ENCODE data around the gene GSTM3.
"Not testable (repeated sequence)": the region's sequence is repeated elsewhere in the genome, so short reads cannot be mapped to it uniquely, and the experiment has no call there.

The GSTM3 gene

GRCh38 chr1:109775398-109775797 is 34.6 kb upstream of the GSTM3 start:
- DNase-seq = no peak
- ATAC-seq = no peak

- no peak for DNase-seq
Measured at GRCh38 chr1:109773900-109774485, 33.2 kb upstream of the GSTM3 start.

GRCh38 chr1:109773203-109773899 is 32.5 kb upstream of the GSTM3 start:
- DNase-seq (peak; percentile 67), ATAC-seq (peak; percentile 88)

More at GRCh38 chr1:109773900-109774485, 33.2 kb upstream of the GSTM3 start:
- no peak for ATAC-seq

GRCh38 chr1:109772658-109773202 is 31.9 kb upstream of the GSTM3 start:
- ATAC-seq (no peak), DNase-seq (no peak)

GRCh38 chr1:109771712-109772657 is 31.1 kb upstream of the GSTM3 start:
- ATAC-seq (no peak), DNase-seq (no peak)

- no peak for DNase-seq
- no peak for ATAC-seq
Measured at GRCh38 chr1:109770331-109771095, 29.7 kb upstream of the GSTM3 start.

GRCh38 chr1:109769330-109770078 is 28.7 kb upstream of the GSTM3 start:
- DNase-seq = no peak
- ATAC-seq = no peak

GRCh38 chr1:109768820-109769219 is 28.0 kb upstream of the GSTM3 start:
- DNase-seq = no peak
- no peak for ATAC-seq

- no peak for DNase-seq
- ATAC-seq = no peak
Measured at GRCh38 chr1:109768335-109768650, 27.5 kb upstream of the GSTM3 start.

GRCh38 chr1:109767637-109768334 is 26.9 kb upstream of the GSTM3 start:
- DNase-seq = no peak
- ATAC-seq = no peak

GRCh38 chr1:109766991-109767636 is 26.3 kb upstream of the GSTM3 start:
- ATAC-seq, DNase-seq: not testable (repeated sequence)

GRCh38 chr1:109765896-109766615 is 25.2 kb upstream of the GSTM3 start:
- DNase-seq (no peak), ATAC-seq (no peak)

GRCh38 chr1:109765483-109765815 is 24.6 kb upstream of the GSTM3 start:
- DNase-seq = no peak
- no peak for ATAC-seq

- no peak for ATAC-seq
- no peak for DNase-seq
Measured at GRCh38 chr1:109764561-109765482, 24.0 kb upstream of the GSTM3 start.

- ATAC-seq (no peak), DNase-seq (no peak)
Measured at GRCh38 chr1:109763646-109764415, 23.0 kb upstream of the GSTM3 start, which contains the start of gene EPS8L3. Gene EPS8L3, minus strand, starts transcription at chr1:109763923. Its CDS starts 2,174 bp downstream, at chr1:109761749.

- no peak for DNase-seq
- no peak for ATAC-seq
Measured at GRCh38 chr1:109762821-109763645, 22.2 kb upstream of the GSTM3 start.

All from stimulated activated naive CD8-positive, alpha-beta T cell treated with anti-CD3 and anti-CD28 coated beads, Interleukin-15, Interleukin-2, amounts not matched to agents 100 U/mL and 50 U/mL, for 24 hours (primary cell).